OCI-LY1 (cell line): ENCODE measurements around the gene VWDE.

Source experiments
- H2AFZ ChIP-seq: fragments of 200-600 bp; sonication (generic), shearing (Covaris generic); 2 replicates; pipeline ENCODE4 v1.6.0; 2014; ENCODE audit warnings: antibody characterized with exemption, mild to moderate bottlenecking, low read length
- H3F3A ChIP-seq: fragments of 200-600 bp; sonication (generic), shearing (Covaris generic); 2 replicates; pipeline ENCODE4 v1.6.0; 2014; ENCODE audit warnings: mild to moderate bottlenecking, antibody characterized with exemption, low read length, moderate library complexity; ENCODE audit not compliant: insufficient read depth
- H3K27ac ChIP-seq: fragments of 200-600 bp; sonication (generic); 2 replicates; pipeline ENCODE4 v1.5.1; 2014; ENCODE audit warnings: low read length, mixed run types, mild to moderate bottlenecking, low read depth; ENCODE audit not compliant: poor library complexity, severe bottlenecking
- H3K27me3 ChIP-seq: fragments of 200-600 bp; sonication (generic); 2 replicates; pipeline ENCODE4 v1.6.0; 2014; ENCODE audit warnings: antibody characterized with exemption, mild to moderate bottlenecking, low read length, moderate library complexity; ENCODE audit not compliant: insufficient read depth
- H3K36me3 ChIP-seq: fragments of 200-600 bp; sonication (generic); 2 replicates; pipeline ENCODE4 v1.6.1; 2014; ENCODE audit warnings: mild to moderate bottlenecking, antibody characterized with exemption, low read length, moderate library complexity, mixed read lengths; ENCODE audit not compliant: insufficient read depth
- H3K4me1 ChIP-seq: fragments of 200-600 bp; sonication (generic); 2 replicates; pipeline ENCODE4 v1.5.1; 2014; ENCODE audit warnings: mild to moderate bottlenecking, low read length, moderate library complexity; ENCODE audit not compliant: insufficient read depth, severe bottlenecking
- H3K4me2 ChIP-seq: fragments of 200-600 bp; sonication (generic), shearing (Covaris generic); 2 replicates; pipeline ENCODE4 v1.6.1; 2014; ENCODE audit warnings: low read length
- H3K4me3 ChIP-seq: fragments of 200-600 bp; sonication (generic); 2 replicates; pipeline ENCODE4 v1.5.1; 2014; ENCODE audit warnings: low read length, low read depth, mild to moderate bottlenecking, mixed read lengths; ENCODE audit not compliant: poor library complexity, severe bottlenecking
- H3K79me2 ChIP-seq: fragments of 200-600 bp; shearing (Covaris generic); 2 replicates; pipeline ENCODE4 v1.6.1; 2016; ENCODE audit warnings: mixed run types, low read length, mixed read lengths; ENCODE audit not compliant: insufficient read depth
- H3K9ac ChIP-seq: fragments of 200-600 bp; sonication (generic), shearing (Covaris generic); 2 replicates; pipeline ENCODE4 v1.6.1; 2014; ENCODE audit warnings: mild to moderate bottlenecking, low read length, mixed read lengths
- H3K9me2 ChIP-seq: fragments of 200-600 bp; sonication (generic), shearing (Covaris generic); 2 replicates; pipeline ENCODE4 v1.6.1; 2014; ENCODE audit warnings: low read depth, mild to moderate bottlenecking, low read length, mixed read lengths
- H3K9me3 ChIP-seq: fragments of 200-600 bp; shearing (Covaris generic); 2 replicates; pipeline ENCODE4 v1.6.1; 2014; ENCODE audit warnings: low read length, mixed read lengths
- H4K20me1 ChIP-seq: fragments of 200-600 bp; sonication (generic), shearing (Covaris generic); 2 replicates; pipeline ENCODE4 v1.6.0; 2016; ENCODE audit warnings: mild to moderate bottlenecking, low read length; ENCODE audit not compliant: insufficient read depth
- EZH2 ChIP-seq: fragments of 200-600 bp; sonication (generic), shearing (Covaris generic); IDR thresholded peaks from 2 replicates; pipeline ENCODE4 v1.8.0; 2017; ENCODE audit warnings: borderline replicate concordance, mixed run types, mild to moderate bottlenecking, antibody characterized with exemption, low read length, moderate library complexity, mixed read lengths
- TF ChIP-seq, protein P1 (sequence below): fragments of 200-600 bp; sonication (generic), shearing (Covaris generic); IDR thresholded peaks from 2 replicates; pipeline ENCODE4 v1.5.1; 2017; ENCODE audit warnings: mild to moderate bottlenecking, antibody characterized with exemption, low read length, moderate library complexity, mixed read lengths

Gene VWDE

DNA sequence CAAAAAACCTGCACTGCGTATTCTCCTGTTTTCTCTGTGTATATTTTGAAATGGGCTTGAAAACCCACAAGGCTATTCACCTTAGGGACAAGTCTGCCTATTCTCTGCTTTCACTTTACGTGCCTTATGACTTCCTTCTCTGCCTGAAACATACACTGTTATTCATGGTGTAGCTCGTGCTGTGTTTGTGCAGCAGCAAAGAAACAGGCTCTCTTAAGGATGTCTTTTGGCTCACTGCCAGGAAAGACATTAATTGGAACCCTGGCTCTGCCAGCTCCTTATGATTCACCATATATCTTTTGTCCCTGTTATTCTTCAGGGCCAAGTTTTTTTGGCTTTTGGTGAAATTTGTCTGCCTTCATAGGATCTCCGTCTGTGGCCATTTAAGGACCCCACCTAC, 100.2 kb downstream of the VWDE start:
- H4K20me1 ChIP-seq: no peaks in the 10 kb centered on the region
- H3K4me2 ChIP-seq: no peak overlapping the region
- no peaks in the 10 kb centered on the region for H3K79me2 ChIP-seq
- no peak for TF ChIP-seq EZH2
- TF ChIP-seq, protein P1, sequence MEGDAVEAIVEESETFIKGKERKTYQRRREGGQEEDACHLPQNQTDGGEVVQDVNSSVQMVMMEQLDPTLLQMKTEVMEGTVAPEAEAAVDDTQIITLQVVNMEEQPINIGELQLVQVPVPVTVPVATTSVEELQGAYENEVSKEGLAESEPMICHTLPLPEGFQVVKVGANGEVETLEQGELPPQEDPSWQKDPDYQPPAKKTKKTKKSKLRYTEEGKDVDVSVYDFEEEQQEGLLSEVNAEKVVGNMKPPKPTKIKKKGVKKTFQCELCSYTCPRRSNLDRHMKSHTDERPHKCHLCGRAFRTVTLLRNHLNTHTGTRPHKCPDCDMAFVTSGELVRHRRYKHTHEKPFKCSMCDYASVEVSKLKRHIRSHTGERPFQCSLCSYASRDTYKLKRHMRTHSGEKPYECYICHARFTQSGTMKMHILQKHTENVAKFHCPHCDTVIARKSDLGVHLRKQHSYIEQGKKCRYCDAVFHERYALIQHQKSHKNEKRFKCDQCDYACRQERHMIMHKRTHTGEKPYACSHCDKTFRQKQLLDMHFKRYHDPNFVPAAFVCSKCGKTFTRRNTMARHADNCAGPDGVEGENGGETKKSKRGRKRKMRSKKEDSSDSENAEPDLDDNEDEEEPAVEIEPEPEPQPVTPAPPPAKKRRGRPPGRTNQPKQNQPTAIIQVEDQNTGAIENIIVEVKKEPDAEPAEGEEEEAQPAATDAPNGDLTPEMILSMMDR: no peak
- no peaks in the 10 kb centered on the region for H3K4me1 ChIP-seq
- H2AFZ ChIP-seq: no peak overlapping the region
- no peak overlapping the region for H3K9ac ChIP-seq
- H3K4me3 ChIP-seq: no peak overlapping the region
- H3K27ac ChIP-seq: no peak overlapping the region
- H3K9me2 ChIP-seq: no peaks in the 10 kb centered on the region
- H3K9me3 ChIP-seq: no peaks in the 10 kb centered on the region
- no peaks in the 10 kb centered on the region for H3K27me3 ChIP-seq
- H3K36me3 ChIP-seq: no peaks in the 10 kb centered on the region
- no peaks in the 10 kb centered on the region for H3F3A ChIP-seq

DNA sequence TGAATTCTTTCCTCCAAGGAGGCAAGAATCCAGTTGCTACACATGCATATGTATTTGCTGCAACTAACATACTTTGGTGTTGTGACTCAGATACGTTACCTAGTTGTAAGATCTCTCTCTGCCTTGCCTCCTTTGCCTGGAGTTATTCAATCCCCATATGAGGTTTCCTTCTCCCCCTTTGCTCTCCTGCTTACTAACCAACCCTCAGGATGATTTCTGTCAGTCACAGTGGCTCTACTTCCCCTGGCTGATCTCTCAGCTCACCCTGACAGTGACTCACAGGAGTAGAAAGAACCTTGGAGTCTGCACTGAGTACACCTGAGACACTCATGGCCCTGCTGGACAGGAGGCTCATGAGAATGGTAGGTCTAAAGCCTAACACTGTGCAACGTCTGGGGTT, 100.6 kb downstream of the VWDE start:
- no peak for TF ChIP-seq EZH2
- TF ChIP-seq, protein P1: no peak
- Histone ChIP-seq H3K9ac (no peak overlapping the region), H3K4me1 (no peaks in the 10 kb centered on the region), H3K4me2 (no peak overlapping the region), H3K79me2 (no peaks in the 10 kb centered on the region), H3K27me3 (no peaks in the 10 kb centered on the region), H3K27ac (no peak overlapping the region), H3K4me3 (no peak overlapping the region), H3K9me3 (no peaks in the 10 kb centered on the region), H3K9me2 (no peaks in the 10 kb centered on the region), H2AFZ (no peak overlapping the region), H3F3A (no peaks in the 10 kb centered on the region), H4K20me1 (no peaks in the 10 kb centered on the region), H3K36me3 (no peaks in the 10 kb centered on the region)

DNA sequence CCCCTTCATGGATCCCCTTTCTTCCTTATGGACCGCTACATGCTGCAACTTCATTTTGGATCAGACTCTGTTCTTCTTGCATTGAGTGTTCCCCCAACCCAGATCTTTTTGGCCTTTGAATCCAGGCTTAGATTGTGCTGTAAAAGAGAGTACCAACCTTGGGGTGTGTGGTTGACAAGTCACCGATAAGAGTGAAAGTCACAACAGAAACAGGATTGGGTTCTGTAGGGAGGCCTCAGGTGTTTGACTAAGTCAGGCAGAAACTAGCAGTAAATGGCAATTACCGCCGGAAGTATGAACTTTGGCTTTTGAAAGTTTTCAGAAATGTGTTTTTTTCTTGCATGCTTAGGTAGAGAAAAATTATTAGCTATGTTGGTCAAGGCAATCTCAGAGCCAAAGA, 103.2 kb downstream of the VWDE start:
- Histone ChIP-seq H3K79me2 (no peaks in the 10 kb centered on the region), H4K20me1 (no peaks in the 10 kb centered on the region), H3K9ac (no peak overlapping the region), H3F3A (no peaks in the 10 kb centered on the region), H3K4me1 (no peaks in the 10 kb centered on the region), H3K9me3 (no peaks in the 10 kb centered on the region), H3K9me2 (no peaks in the 10 kb centered on the region), H3K27me3 (no peaks in the 10 kb centered on the region), H2AFZ (no peak overlapping the region), H3K4me2 (no peak overlapping the region), H3K36me3 (no peaks in the 10 kb centered on the region), H3K4me3 (no peak overlapping the region), H3K27ac (no peak overlapping the region)
- TF ChIP-seq, protein P1: no peak
- no peak for TF ChIP-seq EZH2
